ENCODE measurements around the gene TECR. TPM values are rescaled to one million over a fixed set of nuclear protein-coding genes. Genes with fewer than 3 reads are reported as not detected.
A peak's percentile ranks its signal among the peaks of the same experiment; 100 is the strongest.

Gene TECR
- total and polyA plus RNA-seq, 2 of the 13 experiments (the other 11 are each of a cell fraction or from before 2014, with no cell fraction given), result 54.9 to 121 TPM

GRCh38 chr19:14571695-14572490 lies 42.5 kb downstream of the TECR start, which contains the start of gene NDUFB7 (continued):
- TF ChIP-seq ZNF382 (CRISPR knock-in tag; IDR thresholded peaks at IDR 0.05; ENCODE audit: borderline replicate concordance), result no peak
- TF ChIP-seq ZNF362 (CRISPR knock-in tag; IDR thresholded peaks at IDR 0.05; ENCODE audit: borderline replicate concordance), result peak; percentile 67; the same call in 1 of the 2 replicates
- peak; percentile 80; the same call in 1 of the 2 replicates for TF ChIP-seq MXD3 (CRISPR knock-in tag; IDR thresholded peaks at IDR 0.05)
- TF ChIP-seq ZNF703 (CRISPR knock-in tag; IDR thresholded peaks at IDR 0.05; ENCODE audit: borderline replicate concordance), result peak; percentile 87
- TF ChIP-seq ISX (CRISPR knock-in tag; conservative IDR thresholded peaks at IDR 0.05), result no peak
- no peak for TF ChIP-seq NCOA5 (CRISPR knock-in tag; IDR thresholded peaks at IDR 0.05)
- TF ChIP-seq DRAP1 (CRISPR knock-in tag; IDR thresholded peaks at IDR 0.05), result peak; percentile 83
- peak; percentile 51; the same call in 1 of the 2 replicates for TF ChIP-seq ZNF746 (CRISPR knock-in tag; IDR thresholded peaks at IDR 0.05)
- TF ChIP-seq PHF8 (CRISPR knock-in tag; IDR thresholded peaks at IDR 0.05), result peak; percentile 96
- TF ChIP-seq SYNCRIP (IDR thresholded peaks at IDR 0.05; ENCODE audit: insufficient read depth, low read depth, low read length), result no peak
- no peak for TF ChIP-seq BRD4 (CRISPR knock-in tag; IDR thresholded peaks at IDR 0.05)
- peak; percentile 82 for TF ChIP-seq PRDM10 (CRISPR knock-in tag; IDR thresholded peaks at IDR 0.05; ENCODE audit: low read depth)
- TF ChIP-seq HNRNPLL (IDR thresholded peaks at IDR 0.05; ENCODE audit: low read depth, low read length, poor library complexity, severe bottlenecking), result peak; percentile 46
- peak; percentile 88; the same call in 1 of the 2 replicates for TF ChIP-seq CREBL2 (CRISPR knock-in tag; IDR thresholded peaks at IDR 0.05; ENCODE audit: borderline replicate concordance)
- no peak for TF ChIP-seq BCLAF1 (IDR thresholded peaks at IDR 0.05)
- peak; percentile 76; the same call in 1 of the 2 replicates for TF ChIP-seq ZNF749 (CRISPR knock-in tag; IDR thresholded peaks at IDR 0.05; ENCODE audit: borderline replicate concordance)
- no peak for TF ChIP-seq RBM22 (optimal IDR thresholded peaks at IDR 0.05; ENCODE audit: low read length)
- peak; percentile 63; the same call in 1 of the 2 replicates for TF ChIP-seq ZBTB7A (CRISPR knock-in tag; IDR thresholded peaks at IDR 0.05)
- peak; percentile 80; the same call in 1 of the 2 replicates for TF ChIP-seq ZNF543 (CRISPR knock-in tag; IDR thresholded peaks at IDR 0.05)
- peak; percentile 95 for TF ChIP-seq ZNF547 (CRISPR knock-in tag; IDR thresholded peaks at IDR 0.05)
